ENCODE data around the gene B3GLCT. TPM values are rescaled to one million over a fixed set of nuclear protein-coding genes. Genes with fewer than 3 reads are reported as not detected.

Gene B3GLCT
- total and polyA plus RNA-seq, 2 of the 13 experiments (the other 11 are each of a cell fraction or from before 2014, with no cell fraction given) = 2.0 to 7.1 TPM

DNA sequence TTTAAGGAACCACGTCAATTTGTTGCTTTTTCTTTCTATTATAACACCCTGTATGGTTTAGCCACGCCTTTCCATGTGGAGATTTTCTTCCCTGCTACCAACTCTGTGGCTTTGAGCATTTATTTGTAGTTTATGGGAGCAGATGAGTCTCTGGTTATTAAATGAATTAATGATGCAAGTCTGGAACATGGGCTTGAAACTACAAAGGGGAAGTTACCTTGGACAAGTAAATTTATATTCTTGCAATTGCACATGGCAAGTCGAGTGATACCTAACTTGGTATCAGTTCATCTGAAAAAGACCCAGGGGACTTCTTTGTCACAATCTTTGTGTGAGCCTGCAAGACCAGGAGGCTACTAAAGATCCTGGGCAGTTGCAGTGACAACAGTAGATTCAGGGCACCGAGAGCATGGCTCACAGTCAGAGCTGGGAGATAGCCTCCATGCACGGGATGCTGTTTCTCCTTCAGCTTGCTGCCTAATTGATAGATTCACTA lies 24.4 kb downstream of the B3GLCT start:
- no TSS peak for BruUV-seq (replicated peaks)
- intact Hi-C loops (cut with micrococcal nuclease; ENCODE audit: unreplicated experiment) = no loop called here
- Histone ChIP-seq H2AFZ (ENCODE audit: low read length) (no peak overlapping the region), H3K9me3 (ENCODE audit: low read length) (no peaks in the 10 kb centered on the region), H3K36me3 (replicated peaks in 1 of 2; ENCODE audit: control insufficient read depth in 1 of 2, insufficient read depth in 2 of 2, low read length in 2 of 2) (no peaks in the 10 kb centered on the region), H3K79me2 (ENCODE audit: insufficient read depth, low read length) (no peaks in the 10 kb centered on the region), H4K20me1 (ENCODE audit: insufficient read depth, low read length) (no peaks in the 10 kb centered on the region), H3K4me3 (replicated peaks in 1 of 3; ENCODE audit: insufficient read depth in 1 of 3, low read depth in 2 of 3, low read length in 3 of 3) (no peak overlapping the region), H3K9ac (ENCODE audit: insufficient read depth, low read depth, low read length) (no peak overlapping the region), H3K27me3 (ENCODE audit: control insufficient read depth in 1 of 2, insufficient read depth in 2 of 2, low read length in 2 of 2) (no peaks in the 10 kb centered on the region), H3K4me2 (ENCODE audit: low read depth, low read length) (no peak overlapping the region), H3K27ac (ENCODE audit: extremely low read length, insufficient read depth, low read length) (no peak overlapping the region), H3K4me1 (ENCODE audit: insufficient read depth, low read length) (no peaks in the 10 kb centered on the region)
- CTCF ChIA-PET (ENCODE audit: low intra/inter-chr PET ratio, low total read pairs) = no interaction called here
- POLR2A ChIA-PET = no interaction called here
- WGBS (ENCODE audit: low lambda C conversion rate) = 75% methylated on average over 5 of the region's 5 CpGs
- TF ChIP-seq SALL1 (CRISPR knock-in tag; IDR thresholded peaks at IDR 0.05) = no peak
- TF ChIP-seq, protein P1, sequence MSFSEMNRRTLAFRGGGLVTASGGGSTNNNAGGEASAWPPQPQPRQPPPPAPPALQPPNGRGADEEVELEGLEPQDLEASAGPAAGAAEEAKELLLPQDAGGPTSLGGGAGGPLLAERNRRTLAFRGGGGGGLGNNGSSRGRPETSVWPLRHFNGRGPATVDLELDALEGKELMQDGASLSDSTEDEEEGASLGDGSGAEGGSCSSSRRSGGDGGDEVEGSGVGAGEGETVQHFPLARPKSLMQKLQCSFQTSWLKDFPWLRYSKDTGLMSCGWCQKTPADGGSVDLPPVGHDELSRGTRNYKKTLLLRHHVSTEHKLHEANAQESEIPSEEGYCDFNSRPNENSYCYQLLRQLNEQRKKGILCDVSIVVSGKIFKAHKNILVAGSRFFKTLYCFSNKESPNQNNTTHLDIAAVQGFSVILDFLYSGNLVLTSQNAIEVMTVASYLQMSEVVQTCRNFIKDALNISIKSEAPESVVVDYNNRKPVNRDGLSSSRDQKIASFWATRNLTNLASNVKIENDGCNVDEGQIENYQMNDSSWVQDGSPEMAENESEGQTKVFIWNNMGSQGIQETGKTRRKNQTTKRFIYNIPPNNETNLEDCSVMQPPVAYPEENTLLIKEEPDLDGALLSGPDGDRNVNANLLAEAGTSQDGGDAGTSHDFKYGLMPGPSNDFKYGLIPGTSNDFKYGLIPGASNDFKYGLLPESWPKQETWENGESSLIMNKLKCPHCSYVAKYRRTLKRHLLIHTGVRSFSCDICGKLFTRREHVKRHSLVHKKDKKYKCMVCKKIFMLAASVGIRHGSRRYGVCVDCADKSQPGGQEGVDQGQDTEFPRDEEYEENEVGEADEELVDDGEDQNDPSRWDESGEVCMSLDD (CRISPR knock-in tag; IDR thresholded peaks at IDR 0.05; ENCODE audit: borderline replicate concordance) = no peak
- no peak for TF ChIP-seq ZNF264 (CRISPR knock-in tag; IDR thresholded peaks at IDR 0.05)
- no peak for TF ChIP-seq KDM1A (CRISPR knock-in tag; IDR thresholded peaks at IDR 0.05)
- TF ChIP-seq, protein P2, sequence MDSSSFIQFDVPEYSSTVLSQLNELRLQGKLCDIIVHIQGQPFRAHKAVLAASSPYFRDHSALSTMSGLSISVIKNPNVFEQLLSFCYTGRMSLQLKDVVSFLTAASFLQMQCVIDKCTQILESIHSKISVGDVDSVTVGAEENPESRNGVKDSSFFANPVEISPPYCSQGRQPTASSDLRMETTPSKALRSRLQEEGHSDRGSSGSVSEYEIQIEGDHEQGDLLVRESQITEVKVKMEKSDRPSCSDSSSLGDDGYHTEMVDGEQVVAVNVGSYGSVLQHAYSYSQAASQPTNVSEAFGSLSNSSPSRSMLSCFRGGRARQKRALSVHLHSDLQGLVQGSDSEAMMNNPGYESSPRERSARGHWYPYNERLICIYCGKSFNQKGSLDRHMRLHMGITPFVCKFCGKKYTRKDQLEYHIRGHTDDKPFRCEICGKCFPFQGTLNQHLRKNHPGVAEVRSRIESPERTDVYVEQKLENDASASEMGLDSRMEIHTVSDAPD (CRISPR knock-in tag; IDR thresholded peaks at IDR 0.05) = no peak
- no peak for TF ChIP-seq HNRNPH1 (optimal IDR thresholded peaks at IDR 0.05; ENCODE audit: low read depth, low read length)
- no peak for TF ChIP-seq RFXAP (CRISPR knock-in tag; IDR thresholded peaks at IDR 0.05; ENCODE audit: borderline replicate concordance)
- no peak for TF ChIP-seq ZNF709 (CRISPR knock-in tag; IDR thresholded peaks at IDR 0.05)
- TF ChIP-seq TGIF2 (CRISPR knock-in tag; IDR thresholded peaks at IDR 0.05) = no peak
- no peak for TF ChIP-seq ZSCAN9 (CRISPR knock-in tag; IDR thresholded peaks at IDR 0.05; ENCODE audit: borderline replicate concordance)
- TF ChIP-seq ZNF615 (CRISPR knock-in tag; IDR thresholded peaks at IDR 0.05; ENCODE audit: borderline replicate concordance) = no peak
- TF ChIP-seq LRRFIP1 (CRISPR knock-in tag; conservative IDR thresholded peaks at IDR 0.05) = no peak
- ATAC-seq (no peak), FAIRE-seq (no peak), DNase-seq (ENCODE audit: low spot score) (no peak)
- in situ Hi-C loops (cut with HindIII; ENCODE audit: extremely low pct_ligation_motif_present, low pct_unique_long_range_greater_than_20kb) = no loop called here
